ENCODE data around the gene ATP11B.

The ATP11B gene

DNA sequence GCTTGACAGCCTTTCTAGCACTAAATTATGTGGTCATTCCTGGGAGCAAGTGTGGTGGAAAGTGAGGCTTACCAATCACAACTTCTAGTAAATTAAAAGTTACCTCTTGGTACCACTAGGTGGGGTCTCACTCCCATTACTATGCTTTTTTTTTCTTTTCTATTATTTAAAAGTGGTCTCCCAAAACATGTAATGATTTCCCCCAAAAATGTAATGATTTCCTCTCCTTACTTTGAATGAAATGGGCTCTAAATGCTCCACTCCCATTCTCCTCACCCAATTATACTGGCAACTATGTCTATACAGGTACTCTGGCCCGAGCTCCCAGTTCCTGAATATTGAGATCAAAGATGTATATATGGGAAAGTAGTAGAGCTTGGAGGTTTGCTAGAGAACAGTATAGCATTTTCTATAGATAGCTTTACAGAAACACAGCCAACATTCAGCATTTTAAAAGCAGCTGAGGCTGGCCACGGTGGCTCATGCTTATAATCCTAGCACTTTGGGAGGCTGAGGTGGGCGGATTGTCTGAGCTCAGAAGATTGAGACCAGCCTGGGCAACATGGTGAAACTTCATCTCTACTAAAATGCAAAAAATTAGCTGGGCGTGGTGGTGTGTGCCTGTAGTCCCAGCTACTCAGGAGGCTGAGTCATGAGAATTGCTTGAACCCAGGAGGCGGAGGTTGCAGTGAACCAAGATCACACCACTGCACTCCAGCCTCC is 116.2 kb downstream of the ATP11B start:
- DNase-seq (ENCODE audit: low spot score) = no peak

DNA sequence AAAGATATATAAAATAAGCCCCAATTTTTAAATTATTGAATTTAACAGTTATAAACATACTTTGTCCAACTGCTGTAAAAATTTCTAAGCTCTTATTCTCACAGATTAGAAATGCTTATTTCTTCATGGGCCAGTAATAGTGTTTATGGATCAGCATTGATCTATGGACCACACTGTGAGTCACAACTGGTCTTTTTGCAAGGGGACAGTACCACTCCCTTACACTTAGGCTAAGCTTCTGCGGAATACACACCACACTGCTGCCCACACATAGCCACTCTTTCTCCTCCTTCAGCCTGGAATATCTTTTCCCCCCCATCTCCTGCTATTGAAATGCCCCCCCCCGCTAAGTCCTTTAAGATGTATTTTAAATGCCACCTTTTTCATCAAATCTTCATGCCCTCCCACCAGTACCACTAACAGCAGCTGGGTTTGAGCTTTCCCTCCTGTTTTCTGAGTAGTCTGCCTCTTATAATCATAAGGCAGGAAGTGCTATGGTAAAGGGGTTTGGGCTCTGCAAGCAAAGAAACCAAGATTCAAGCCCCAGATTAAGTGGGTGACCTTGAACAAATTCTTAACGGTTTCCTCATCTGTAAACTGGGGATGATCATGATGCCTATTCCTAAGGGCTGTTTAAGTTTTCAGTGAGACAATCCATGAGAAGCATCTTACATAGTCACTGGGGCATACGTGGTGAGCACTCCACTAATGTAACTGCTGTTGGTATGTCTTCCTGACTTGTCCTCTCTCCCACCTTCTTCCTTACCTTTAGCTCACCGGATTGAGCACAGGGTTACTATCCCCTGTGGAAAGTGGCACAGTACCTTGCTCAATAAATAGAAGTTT is 117.9 kb downstream of the ATP11B start:
- DNase-seq (ENCODE audit: low spot score) = no peak

DNA sequence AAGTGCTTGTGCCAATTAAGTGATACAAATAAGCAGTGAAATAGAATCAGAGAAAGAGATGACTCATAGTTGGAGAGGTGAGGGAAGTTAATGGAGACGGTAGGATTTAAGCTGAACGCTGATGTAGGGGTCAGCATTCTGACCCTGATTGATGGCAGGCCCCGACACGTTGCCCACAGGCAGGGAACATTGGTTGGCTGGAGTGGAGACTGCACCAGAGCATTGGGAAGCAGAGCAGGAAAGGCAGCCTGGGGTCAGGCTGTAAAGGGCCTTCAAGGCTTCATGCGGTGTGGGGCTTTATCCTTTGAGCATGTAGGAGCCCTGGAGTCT is 118.4 kb downstream of the ATP11B start:
- DNase-seq (ENCODE audit: low spot score) = no peak

DNA sequence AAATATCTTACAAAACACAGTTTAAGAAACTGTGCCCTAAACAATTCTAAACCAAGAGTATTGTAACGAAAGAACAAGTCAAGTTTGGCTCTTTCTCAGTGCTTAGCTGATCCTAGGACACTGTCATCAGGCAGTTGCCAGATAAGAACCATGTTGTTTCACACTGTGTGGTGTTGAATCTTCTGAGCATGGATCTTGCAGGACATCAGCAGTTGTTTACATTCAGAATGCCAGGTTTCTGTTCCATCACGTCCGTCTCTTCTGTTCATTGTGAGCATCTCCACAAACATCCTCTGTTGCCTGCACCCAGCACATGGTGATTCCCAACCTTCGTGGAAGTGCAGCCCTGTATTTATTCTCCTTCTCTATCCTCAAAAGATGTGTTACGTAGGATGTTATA is 119.2 kb downstream of the ATP11B start:
- no peak for DNase-seq (ENCODE audit: low spot score)

DNA sequence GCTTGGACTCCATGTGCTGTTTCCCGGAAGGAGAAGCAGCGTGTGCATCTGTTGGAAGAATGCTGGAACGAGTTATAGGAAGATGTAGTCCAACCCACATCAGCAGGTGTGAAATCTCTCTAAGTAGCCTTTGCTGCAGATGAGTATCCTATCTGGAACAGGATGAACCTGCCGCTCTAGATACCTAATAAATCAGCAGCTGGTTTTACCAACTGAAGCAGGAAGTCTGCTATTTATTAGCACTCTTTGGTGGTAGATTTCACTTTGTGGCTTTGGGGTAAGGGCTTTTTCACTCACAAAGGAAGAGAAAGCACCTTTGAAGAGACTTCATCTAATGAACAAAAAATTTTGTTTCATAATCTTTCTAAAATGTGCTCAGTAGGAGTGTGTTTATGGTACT is 120.6 kb downstream of the ATP11B start:
- DNase-seq (ENCODE audit: low spot score) = no peak

DNA sequence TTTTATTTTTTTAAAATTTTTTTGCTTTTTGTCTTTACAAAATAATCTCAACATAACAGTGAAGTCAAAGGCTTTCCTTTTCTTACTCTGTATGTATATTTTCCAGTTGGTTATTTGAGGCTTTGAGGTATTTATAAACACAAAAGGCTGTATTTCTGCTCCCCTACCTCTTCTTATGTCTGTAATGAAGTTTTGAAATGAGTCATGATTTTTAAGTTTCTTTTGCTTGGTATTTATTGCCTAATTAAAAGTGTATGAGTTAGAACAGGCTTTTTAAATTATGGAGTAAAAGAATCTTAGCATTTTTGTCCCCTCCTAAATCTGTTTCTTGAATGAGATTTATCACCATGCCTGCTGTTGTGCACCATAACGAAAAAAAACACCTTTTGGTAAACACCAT is 121.0 kb downstream of the ATP11B start:
- no peak for DNase-seq (ENCODE audit: low spot score)

DNA sequence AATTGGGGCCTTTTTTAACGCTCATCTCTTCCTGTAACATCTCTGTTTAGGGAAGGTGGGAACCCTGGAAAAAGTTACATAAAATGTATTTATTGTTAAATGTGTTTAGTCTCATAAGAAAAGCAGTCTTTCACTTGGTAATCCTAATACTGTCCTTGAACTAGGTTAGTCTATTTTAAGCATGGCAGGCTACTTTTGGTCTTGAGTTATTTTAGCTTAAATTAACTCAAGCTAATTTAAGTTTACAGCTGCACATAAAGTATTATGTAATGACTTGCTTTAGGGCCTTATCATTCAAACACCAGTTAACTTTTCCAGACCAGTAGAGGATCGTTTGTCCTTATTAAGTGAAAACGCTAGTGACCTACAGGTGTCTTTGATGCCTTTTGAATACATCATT is 123.8 kb downstream of the ATP11B start:
- DNase-seq (ENCODE audit: low spot score) = no peak

DNA sequence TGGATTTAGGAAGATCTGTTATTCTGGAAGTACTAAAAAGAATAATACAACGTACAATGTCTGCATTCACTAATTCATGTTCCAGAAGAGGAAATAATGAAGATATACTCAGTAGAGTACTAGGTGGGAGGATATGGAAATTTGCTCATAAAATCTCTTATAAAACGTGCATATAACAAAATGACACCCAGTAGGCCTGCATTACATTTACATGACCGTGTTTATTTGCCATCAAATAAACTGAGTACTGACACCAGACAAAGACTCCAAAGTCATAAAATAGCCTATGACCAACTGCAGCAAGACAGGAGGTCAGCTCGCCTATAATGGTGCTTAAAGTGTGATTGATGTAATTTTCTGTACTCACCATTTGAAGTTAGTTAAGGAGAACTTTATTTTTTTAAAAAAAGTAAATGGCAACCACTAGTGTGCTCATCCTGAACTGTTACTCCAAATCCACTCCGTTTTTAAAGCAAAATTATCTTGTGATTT is 126.6 kb downstream of the ATP11B start:
- DNase-seq (ENCODE audit: low spot score) = no peak

DNA sequence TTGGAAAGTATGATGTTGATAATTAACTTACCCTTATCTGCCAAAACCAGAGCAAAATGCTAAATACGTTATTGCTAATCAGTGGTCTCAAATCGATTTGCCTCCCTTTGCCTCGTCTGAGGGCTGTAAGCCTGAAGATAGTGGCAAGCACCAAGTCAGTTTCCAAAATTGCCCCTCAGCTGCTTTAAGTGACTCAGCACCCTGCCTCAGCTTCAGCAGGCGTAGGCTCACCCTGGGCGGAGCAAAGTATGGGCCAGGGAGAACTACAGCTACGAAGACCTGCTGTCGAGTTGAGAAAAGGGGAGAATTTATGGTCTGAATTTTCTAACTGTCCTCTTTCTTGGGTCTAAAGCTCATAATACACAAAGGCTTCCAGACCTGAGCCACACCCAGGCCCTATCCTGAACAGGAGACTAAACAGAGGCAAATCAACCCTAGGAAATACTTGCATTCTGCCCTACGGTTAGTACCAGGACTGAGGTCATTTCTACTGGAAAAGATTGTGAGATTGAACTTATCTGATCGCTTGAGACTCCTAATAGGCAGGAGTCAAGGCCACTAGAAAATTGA is 127.3 kb downstream of the ATP11B start:
- DNase-seq (ENCODE audit: low spot score) = peak; percentile 35

DNA sequence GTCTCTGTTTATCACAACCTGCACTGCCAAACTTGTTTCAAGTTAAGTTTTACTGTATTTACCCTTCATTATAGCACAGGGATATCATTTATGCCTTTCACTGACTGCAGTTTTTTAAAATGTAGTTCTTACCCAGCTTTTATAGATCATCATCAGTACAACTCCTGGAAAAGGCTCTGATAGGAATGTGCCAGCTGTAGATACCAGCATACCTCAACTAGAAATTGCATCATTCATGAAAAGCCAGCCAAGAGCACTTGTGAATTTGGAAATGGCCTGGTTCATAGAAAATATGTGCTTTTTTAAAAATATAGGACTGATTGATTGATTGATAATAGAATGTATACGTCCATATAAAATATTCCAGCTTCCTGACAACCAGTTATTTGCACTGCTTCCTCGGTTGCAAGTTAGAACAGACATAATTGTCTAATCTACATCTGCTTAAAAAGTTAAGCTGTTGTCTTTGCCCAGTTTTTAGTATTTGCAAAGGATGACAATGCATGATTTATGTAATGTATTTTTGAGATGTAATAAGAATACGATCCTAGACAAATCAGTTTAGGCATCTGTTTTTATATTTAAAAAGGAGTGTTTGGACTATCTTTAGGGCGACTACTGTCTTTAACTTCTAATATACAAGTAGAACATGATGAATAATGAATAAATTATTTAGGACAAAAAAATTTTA is 128.5 kb downstream of the ATP11B start:
- no peak for DNase-seq (ENCODE audit: low spot score)

DNA sequence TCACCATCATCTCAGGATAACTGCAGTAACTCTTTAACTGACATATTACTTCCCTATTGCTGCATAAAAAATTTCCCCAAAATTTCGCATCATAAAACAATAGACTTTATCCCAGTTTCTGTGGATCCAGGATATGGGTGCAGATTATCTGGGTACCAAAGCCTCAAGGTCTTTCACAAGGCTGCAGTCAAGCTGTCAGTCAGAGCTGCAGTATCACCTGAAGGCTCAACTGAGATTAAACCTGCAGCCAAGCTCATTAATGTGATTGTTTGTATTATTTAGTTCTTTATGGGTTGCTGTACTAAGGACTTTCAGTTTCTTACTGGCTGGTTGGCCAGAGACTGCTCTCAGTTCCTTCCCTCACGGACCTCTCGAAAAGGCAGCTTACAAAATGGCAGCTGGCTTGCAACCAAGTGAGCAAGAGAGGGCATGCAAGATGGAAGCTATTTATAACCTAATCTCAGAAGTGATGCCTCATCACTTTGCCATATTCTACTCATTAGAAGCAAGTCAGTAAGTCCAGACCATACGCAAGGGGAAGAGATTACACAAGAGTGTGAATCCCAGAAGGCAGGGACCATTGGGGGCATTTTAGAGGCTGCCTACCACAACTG is 132.1 kb downstream of the ATP11B start:
- DNase-seq (ENCODE audit: low spot score) = no peak

DNA sequence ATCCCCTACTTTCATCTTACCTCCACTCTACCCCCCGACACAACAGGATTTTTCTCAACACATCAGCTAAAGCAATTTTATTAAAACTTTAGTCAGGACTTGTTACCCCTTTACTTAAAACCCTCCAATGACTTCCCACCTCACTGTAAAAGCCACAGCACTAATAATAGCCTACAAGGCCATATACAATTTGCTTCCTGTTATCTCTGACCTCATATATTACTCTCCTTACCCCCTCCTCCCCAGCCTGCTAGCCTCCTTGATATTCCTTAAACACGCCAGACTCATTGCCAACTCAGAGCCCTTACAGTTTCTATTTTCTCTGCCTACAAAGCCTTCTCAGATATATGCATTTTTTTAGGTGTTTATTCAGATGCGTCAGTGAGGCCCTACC is 132.6 kb downstream of the ATP11B start:
- DNase-seq (ENCODE audit: low spot score) = no peak

DNA sequence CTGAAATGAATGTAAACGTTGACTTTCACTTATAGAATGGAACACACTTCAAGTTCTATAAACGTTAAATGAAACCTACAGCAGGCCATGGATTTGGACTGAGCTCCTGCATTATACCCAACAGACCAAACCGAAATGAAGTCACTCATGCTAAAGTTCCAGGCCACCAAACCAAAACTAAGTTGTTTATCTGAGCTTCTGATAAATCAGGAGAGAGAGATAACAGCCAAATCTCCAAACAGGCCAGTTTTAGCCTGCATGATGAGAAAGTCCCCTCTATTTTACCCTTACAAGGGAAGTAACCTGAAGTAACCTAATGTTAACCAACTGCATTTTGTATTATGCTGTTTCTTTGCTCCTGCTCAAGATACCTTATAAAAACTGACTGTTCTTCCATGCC is 142.5 kb downstream of the ATP11B start:
- no peak for DNase-seq (ENCODE audit: low spot score)

DNA sequence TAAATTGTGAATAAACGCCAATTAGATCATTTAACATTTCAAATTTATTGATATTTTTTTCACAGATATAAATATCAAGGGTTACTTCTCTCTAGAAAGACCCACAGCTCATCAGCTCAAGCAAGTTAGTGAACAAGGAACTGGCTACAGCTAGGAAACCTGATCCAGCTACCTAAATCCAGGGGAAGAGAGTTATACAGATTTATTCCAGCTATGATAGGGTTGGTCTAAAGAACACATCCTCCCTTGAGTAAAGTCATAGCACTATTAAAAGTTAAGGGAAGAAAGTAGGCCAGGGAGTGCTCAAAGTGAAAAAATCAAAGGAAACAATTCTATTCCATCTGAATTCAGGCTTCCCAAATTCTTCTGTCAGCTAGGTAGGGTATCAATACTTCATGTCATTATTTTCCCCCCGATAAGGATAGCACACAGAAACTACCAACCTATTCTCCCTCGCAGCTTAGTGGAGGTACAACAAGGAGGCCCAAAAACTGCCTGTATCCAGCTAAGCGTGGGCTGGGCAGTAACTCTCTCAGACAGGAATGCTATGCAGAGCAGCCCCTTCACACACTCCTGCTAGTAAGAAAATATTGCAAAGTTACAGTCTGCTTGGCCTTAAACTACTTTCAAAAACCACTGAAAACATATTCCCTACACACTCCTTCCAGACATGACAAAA is 143.1 kb downstream of the ATP11B start:
- no peak for DNase-seq (ENCODE audit: low spot score)

DNA sequence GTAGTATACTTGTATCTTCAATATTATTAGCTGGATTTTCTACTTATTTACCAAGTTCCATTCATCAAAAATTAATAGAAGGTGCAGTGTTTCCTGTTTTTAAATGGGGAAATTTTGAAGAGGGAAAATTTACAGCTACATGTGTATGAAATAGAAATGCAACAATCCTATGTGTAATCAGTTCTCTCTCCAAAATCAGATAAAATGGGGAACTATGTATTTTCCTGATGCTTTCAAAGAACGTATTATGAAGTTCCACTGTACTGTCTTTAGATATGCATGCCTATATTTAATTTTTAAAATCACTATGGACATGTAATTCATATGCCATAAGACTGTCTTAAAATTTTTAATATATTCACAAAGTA is 143.6 kb downstream of the ATP11B start:
- DNase-seq (ENCODE audit: low spot score) = no peak

DNA sequence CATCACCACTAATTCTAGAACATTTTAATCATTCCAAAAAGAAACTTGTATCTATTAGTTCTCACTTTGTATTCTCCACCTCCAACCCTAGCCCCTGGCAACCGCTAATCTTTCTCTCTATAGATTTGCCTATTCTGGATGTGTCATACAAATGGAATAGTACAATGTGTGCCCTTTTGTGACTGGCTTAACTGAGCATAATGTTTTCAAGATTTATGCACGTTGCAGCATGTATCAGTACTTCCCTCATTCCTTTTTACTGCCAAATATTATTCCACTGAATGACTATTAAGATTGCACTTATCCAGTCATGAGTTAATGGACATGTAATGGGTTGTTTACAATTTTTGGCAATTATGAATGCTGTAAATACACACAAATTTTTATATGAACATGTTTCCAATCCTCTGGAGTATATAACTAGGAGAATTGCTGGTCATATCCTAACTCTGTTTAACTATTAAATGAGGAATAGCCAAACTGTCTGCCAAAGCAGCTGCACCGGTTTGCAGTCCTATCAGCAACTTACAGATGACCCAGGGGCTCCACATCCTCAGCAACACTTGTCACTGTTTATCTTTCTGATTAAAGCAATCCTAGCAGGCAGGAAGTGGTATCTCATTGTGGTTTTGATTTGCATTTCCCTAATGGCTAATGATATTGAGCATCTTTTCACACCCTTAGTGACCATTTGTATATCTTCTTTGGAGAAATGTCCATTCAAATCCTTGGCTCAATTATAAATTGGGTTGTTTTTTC is 144.2 kb downstream of the ATP11B start:
- DNase-seq (ENCODE audit: low spot score) = no peak

DNA sequence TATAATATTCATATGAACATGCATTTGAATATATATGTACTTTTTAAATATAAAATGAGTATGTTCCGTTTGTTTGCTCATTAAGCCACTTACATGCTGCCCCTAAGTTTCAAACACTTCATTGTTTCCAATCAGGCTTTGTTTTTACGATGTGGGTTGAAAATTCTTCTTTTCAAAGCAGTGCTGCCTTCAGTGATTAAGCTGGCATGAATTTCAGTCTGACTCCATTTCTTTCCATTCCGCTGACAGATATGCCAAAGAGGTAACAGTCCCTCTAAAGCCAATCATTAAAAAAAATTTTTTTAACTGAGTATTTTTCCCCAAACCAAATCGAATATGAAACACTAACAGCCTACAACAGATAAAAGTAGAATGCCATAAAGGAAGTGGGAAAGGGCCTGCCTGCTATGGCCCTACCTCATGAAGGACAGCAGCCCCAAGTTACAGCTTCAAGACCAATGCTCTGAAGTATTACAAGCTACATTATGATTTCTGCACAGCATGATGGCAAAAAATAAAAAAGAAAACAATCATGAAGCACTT is 147.0 kb downstream of the ATP11B start:
- DNase-seq (ENCODE audit: low spot score) = no peak

DNA sequence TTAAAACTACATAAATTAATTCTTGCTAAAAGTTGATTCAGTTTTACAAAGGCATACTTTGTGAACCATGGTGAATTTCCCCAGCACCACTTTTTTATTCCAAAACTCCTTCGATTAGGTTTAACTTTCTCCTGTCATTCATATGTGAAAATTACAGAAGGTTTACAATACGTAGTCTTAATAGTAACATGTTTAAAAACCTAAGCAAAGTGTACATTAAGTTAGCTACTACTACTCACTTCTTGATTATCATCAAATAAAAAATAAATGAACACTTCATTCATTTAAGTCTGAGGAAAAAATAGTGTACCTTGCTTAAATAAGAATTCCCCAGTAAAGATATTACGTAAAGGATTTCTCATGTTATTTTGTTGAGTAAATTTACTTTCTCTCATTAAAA is 148.4 kb downstream of the ATP11B start:
- DNase-seq (ENCODE audit: low spot score) = no peak

DNA sequence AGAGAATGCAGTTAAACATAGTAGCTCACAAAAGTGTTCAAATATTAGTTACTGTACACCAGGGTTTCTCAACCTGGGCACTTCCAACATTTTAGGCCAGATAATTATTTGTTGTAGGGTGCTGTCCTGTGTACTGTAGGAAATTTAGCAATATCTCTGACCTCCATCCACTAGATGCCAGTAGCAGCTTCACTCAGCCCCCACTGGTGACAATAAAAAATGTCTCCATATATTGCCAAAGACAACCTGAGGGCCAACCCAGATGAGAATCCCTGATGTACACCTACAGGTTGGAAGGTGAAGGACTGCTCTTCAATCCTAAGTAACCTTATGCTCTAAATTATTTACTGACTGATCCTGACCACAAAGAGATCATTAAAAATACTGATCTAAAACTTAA is 154.6 kb downstream of the ATP11B start:
- DNase-seq (ENCODE audit: low spot score) = no peak

DNA sequence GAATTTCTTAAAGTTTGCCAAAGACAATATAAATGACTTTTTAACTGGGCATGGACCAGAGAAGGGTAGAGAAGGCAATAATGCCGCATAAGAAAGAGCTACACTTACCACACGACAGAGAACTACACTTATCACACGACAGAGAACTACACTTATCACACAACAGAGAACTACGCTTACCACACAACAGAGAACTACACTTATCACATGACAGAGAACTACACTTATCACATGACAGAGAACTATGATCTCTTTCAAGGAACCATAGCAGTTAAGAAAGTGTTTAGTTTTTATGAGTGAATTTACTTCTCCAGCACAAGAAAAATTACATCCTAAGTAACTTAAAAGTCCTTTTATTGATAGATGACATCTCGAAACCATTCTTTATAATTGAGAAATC is 155.0 kb downstream of the ATP11B start:
- no peak for DNase-seq (ENCODE audit: low spot score)
